ENCODE results near the gene ZBTB24. TPM values are rescaled to one million over a fixed set of nuclear protein-coding genes. Genes with fewer than 3 reads are reported as not detected.
"Not testable (repeated sequence)": the region's sequence is repeated elsewhere in the genome, so short reads cannot be mapped to it uniquely, and the experiment has no call there.

ZBTB24 gene
- total RNA-seq = 10 to 100 TPM; 14.2 to 15.9 TPM

DNA sequence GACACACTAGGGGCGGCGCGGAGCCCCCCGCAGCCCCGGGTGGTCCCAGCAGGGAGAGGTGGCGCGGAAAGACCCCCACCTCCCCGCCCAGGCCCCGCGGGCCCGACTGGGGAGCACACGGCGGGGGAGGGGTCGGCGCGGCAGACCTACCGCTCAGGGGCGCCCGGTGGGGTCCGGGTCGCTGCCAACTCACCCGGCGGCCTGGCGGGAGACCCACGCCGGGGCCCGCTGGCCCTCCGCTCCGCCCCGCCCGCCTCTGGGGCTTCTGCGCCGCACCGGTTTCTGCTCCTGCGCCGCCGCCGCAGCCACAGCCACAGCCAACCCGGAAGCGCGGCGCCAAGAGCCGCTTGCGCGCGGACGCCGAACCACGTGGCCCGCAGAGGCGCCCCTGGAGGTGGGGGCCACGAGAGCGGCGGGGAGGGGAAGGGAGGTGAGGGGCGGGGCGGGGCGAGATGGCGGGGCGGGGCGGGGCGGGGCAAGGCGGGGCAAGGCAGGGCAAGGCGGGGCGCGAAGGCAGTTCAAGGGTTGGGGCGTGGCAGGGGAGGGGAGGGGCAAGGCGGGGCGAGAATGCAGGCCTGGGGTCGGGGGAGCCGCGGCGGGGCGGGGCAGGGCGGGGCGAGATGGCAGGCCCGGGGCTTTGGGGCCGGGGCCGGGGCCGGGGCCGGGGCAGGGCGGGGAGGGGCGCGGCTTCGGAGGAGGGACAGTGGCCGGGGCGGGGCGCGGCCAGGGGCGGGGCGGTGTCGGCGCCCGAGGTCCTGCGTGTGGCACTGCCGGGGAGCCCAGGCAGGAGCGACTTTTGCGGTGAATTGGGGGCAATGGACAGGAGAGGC lies at the start of gene ZBTB24:
Gene ZBTB24, minus strand, starts transcription at position 315 of the 830 bp plus-strand sequence. CDS start 1,193 bp downstream, outside the sequence.
- Mint-ChIP-seq H3K27ac (peak within 1 kb of the TSS; percentile 67), H3K4me1 (ENCODE audit: low read depth) (peaks cover 68% of the 10 kb centered on the region), H3K9me3 (no peaks in the 10 kb centered on the region), H3K27me3 (ENCODE audit: low read depth) (no peaks in the 10 kb centered on the region), H3K4me3 (peak within 1 kb of the TSS; percentile 88 to 90), H3K36me3 (ENCODE audit: insufficient read depth in 2 of 2) (peaks cover 7 to 18% of the 10 kb centered on the region in 2 donors)
- ATAC-seq (replicated peaks in 1 of 2) (peak; percentile 83 to 86), DNase-seq (peak; percentile 92 to 93)

DNA sequence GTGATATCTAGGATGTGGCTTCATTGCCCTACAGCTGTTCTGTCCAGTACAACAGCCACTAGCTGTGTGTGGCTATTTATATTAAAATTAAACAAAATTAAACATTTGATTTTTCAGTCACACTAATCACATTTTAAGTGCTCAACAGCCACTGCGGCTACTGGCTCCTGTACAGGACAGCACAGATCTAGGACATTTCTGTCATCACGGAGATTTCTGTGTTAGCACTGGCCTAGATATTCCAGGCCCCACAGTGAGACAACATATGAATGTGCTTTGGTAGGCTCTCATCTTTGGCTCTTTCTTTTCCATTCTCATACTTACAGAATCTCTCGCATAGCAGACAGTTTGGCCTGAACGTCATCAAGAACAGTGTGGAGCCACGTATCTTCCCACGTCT lies 48.4 kb upstream of the ZBTB24 start:
- no peak overlapping the region for H3K4me3 Mint-ChIP-seq
- no peak overlapping the region for H3K27ac Mint-ChIP-seq
- H3K4me1 Mint-ChIP-seq (ENCODE audit: low read depth) = peaks cover 5% of the 10 kb centered on the region
- peaks cover 0 to 1% of the 10 kb centered on the region in 2 donors for H3K36me3 Mint-ChIP-seq (ENCODE audit: insufficient read depth in 2 of 2)
- H3K27me3 Mint-ChIP-seq (ENCODE audit: low read depth) = no peaks in the 10 kb centered on the region
- no peaks in the 10 kb centered on the region for H3K9me3 Mint-ChIP-seq
- ATAC-seq (replicated peaks in 1 of 2) (no peak), DNase-seq (no peak)

DNA sequence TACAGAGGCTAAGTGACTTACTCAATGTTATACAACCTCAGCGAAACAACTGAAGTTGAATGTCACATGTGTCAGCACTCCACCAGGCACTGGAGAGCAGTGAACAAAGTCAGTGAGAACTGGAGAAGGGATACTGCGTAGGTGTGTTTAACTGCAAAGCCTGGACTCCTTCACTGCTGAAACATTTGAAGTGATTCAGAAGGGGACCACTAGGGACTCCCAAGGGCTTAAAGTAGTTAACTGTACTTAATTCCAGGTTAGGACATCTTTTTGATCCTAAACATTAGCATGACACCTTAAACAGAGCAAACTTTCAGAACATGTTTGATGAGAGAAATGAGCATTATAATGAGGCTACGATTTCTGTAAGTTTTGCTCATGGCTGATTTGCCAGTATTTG lies 45.0 kb upstream of the ZBTB24 start:
- peaks cover 5% of the 10 kb centered on the region for H3K4me1 Mint-ChIP-seq (ENCODE audit: low read depth)
- no peak for ATAC-seq (replicated peaks in 1 of 2)
- peaks cover 0 to 4% of the 10 kb centered on the region in 2 donors for H3K9me3 Mint-ChIP-seq
- no peak overlapping the region for H3K27ac Mint-ChIP-seq
- no peak for DNase-seq
- H3K36me3 Mint-ChIP-seq (ENCODE audit: insufficient read depth in 2 of 2) = peaks cover 3 to 10% of the 10 kb centered on the region in 2 donors
- H3K27me3 Mint-ChIP-seq (ENCODE audit: low read depth) = no peaks in the 10 kb centered on the region
- no peak overlapping the region for H3K4me3 Mint-ChIP-seq

DNA sequence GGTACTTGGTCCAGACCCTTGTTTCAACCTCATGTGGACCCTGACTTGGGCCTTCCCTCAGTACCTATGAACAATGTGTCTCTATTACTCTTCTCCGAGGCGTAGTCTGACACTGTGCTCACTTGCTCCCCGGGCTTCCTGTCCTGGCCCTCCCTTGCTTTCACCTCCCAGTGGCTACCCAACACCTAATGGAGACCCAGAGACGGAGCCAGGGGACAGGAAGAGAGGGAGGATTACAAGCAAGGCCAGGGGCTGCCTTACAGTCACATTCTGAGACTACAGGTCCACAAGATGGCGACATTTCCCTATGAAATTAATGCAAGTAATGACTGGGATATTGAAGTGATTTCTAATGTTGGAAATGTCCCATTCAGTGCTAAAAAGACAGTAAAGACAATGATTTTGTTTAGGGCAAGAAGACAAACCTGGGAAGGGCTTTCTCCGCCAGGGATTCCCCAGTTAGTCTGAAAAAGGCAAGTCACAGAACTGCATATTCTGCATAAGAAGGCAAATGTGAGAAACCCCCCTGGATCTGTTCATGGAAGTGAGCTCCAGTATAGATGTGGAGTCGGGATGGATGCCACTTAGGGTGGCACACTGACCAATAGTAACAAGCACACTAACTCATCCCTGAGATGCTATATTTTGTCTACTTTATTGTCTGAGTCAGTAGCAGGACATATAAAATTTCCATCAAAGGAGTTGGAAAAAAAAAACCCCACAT lies 44.0 kb upstream of the ZBTB24 start:
- peak; percentile 85 to 87 for ATAC-seq (replicated peaks in 1 of 2)
- no peak overlapping the region for H3K27ac Mint-ChIP-seq
- H3K27me3 Mint-ChIP-seq (ENCODE audit: low read depth) = no peaks in the 10 kb centered on the region
- H3K4me3 Mint-ChIP-seq = no peak overlapping the region
- H3K9me3 Mint-ChIP-seq = peaks cover 0 to 4% of the 10 kb centered on the region in 2 donors
- peaks cover 5% of the 10 kb centered on the region for H3K4me1 Mint-ChIP-seq (ENCODE audit: low read depth)
- peaks cover 3 to 10% of the 10 kb centered on the region in 2 donors for H3K36me3 Mint-ChIP-seq (ENCODE audit: insufficient read depth in 2 of 2)
- peak; percentile 58 to 62 for DNase-seq

DNA sequence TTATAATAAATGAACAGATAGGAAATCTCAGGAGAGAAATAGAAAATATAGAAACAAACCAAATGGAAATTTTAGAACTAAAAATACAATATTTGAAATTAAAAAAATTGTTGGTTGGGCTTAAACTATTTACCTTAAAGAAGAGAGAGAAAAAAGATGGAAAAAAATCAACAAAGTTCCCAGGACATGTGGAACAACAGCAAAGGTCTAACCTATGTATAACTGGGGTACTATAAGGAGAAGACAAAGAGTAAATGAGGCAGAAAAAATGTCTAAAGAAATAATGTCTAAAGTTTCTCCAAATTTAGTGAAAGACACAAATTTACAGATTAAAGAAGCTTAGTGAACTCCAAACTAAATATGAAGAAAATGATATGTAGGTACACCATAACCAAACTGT lies 41.1 kb upstream of the ZBTB24 start:
- H3K4me3 Mint-ChIP-seq = no peak overlapping the region
- DNase-seq (no peak), ATAC-seq (replicated peaks in 1 of 2) (no peak)
- H3K9me3 Mint-ChIP-seq = peaks cover 2 to 6% of the 10 kb centered on the region in 2 donors
- no peaks in the 10 kb centered on the region for H3K27me3 Mint-ChIP-seq (ENCODE audit: low read depth)
- peaks cover 5% of the 10 kb centered on the region for H3K4me1 Mint-ChIP-seq (ENCODE audit: low read depth)
- H3K27ac Mint-ChIP-seq = no peak overlapping the region
- peaks cover 4 to 10% of the 10 kb centered on the region in 2 donors for H3K36me3 Mint-ChIP-seq (ENCODE audit: insufficient read depth in 2 of 2)

DNA sequence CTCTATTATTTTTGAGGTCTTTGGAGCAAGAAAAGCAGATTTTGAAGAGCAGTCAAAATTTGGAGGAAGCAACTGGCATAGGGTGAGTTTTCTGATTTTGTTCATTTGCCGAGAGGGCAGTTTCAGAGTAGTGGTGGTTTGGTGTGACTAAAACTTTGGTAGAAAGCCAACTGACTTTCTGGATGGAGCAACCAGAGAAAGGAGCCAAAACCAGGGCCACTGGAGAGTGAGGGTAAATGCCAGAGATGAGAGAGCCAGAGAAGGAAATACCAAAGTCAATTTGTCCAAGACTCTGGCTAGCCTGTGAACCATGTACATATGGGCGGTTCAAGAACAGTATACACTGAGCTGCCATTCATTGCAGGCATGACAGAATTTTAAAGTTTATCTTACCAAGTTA lies 40.5 kb upstream of the ZBTB24 start:
- DNase-seq (no peak), ATAC-seq (replicated peaks in 1 of 2) (no peak)
- H3K36me3 Mint-ChIP-seq (ENCODE audit: insufficient read depth in 2 of 2) = peaks cover 4 to 10% of the 10 kb centered on the region in 2 donors
- H3K27me3 Mint-ChIP-seq (ENCODE audit: low read depth) = no peaks in the 10 kb centered on the region
- peaks cover 5% of the 10 kb centered on the region for H3K4me1 Mint-ChIP-seq (ENCODE audit: low read depth)
- no peak overlapping the region for H3K27ac Mint-ChIP-seq
- peaks cover 2 to 6% of the 10 kb centered on the region in 2 donors for H3K9me3 Mint-ChIP-seq
- H3K4me3 Mint-ChIP-seq = no peak overlapping the region

DNA sequence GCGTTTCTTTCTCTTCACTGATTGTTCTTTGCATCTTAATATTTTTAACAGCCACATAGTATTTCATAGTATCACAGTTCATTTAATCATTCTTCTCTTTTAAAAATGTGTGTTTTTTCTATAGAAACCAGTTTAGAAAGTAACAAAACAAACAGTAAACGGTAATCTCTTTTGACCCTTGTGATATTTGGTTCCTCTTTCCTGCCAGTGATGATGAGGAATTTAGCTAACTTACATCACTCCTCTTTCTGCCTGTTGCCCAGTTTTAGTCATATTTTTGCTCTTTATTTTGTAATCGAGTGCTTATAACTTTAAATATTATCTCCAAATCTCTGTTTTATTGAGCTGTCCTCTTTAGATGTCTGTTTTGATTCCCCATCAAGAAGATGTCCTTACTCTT lies 38.1 kb upstream of the ZBTB24 start:
- Mint-ChIP-seq H3K4me3 (no peak overlapping the region), H3K4me1 (ENCODE audit: low read depth) (peaks cover 11% of the 10 kb centered on the region), H3K27ac (no peak overlapping the region), H3K27me3 (ENCODE audit: low read depth) (no peaks in the 10 kb centered on the region), H3K9me3 (peaks cover 2 to 8% of the 10 kb centered on the region in 2 donors), H3K36me3 (ENCODE audit: insufficient read depth in 2 of 2) (peaks cover 5 to 12% of the 10 kb centered on the region in 2 donors)
- ATAC-seq (replicated peaks in 1 of 2) (no peak), DNase-seq (no peak)

DNA sequence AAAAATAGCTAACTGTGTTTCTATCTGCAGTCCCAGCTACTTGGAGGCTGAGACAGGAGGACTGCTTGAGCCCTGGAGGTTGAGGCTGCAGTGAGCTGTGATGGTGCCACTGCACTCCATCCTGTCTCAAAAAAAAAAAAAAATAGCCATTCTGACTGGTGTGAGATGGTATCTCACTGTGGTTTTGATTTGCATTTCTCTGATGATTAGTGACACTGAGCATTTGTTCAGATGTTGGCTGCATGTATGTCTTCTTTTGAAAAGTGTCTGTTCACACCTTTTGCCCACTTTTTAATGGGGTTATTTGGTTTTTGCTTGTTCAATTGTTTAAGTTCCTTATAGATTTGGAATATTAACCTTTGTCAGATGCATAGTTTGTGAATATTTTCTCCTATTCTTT lies 36.6 kb upstream of the ZBTB24 start:
- H3K9me3 Mint-ChIP-seq; H3K27me3 Mint-ChIP-seq (ENCODE audit: low read depth); DNase-seq; H3K27ac Mint-ChIP-seq; H3K4me3 Mint-ChIP-seq: not testable (repeated sequence)
- Mint-ChIP-seq H3K4me1 (ENCODE audit: low read depth) (peaks cover 25% of the 10 kb centered on the region), H3K36me3 (ENCODE audit: insufficient read depth in 2 of 2) (peaks cover 5 to 12% of the 10 kb centered on the region in 2 donors)
- peak in 1 of 2 donors; percentile 49 for ATAC-seq (replicated peaks in 1 of 2)

DNA sequence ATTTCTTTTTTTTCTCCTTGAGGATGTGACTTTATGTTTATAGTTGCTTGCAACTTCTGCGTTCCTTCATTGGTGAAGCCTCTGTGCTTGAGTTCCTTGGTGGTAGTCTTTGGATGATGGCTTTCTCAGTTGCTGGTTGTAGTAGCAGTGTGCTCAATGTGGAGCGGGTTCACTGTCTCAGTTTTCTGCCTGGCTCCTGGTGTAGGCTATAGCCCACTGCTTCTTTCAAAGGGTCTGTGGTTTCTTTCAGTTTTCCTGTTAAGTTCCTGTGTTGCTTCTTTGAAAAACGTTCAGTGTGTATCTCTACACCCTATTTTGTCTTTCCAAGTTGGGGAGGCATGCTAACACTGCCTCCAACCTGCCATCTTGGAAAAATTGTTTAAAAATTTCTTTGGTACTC lies 33.9 kb upstream of the ZBTB24 start:
- peak overlapping the region; percentile 65 to 78 for H3K4me3 Mint-ChIP-seq
- no peaks in the 10 kb centered on the region for H3K27me3 Mint-ChIP-seq (ENCODE audit: low read depth)
- peaks cover 2 to 3% of the 10 kb centered on the region in 2 donors for H3K36me3 Mint-ChIP-seq (ENCODE audit: insufficient read depth in 2 of 2)
- no peak for ATAC-seq (replicated peaks in 1 of 2)
- H3K4me1 Mint-ChIP-seq (ENCODE audit: low read depth) = peaks cover 39% of the 10 kb centered on the region
- no peak for DNase-seq
- H3K27ac Mint-ChIP-seq = peak overlapping the region; percentile 83
- H3K9me3 Mint-ChIP-seq = peaks cover 2 to 4% of the 10 kb centered on the region in 2 donors

DNA sequence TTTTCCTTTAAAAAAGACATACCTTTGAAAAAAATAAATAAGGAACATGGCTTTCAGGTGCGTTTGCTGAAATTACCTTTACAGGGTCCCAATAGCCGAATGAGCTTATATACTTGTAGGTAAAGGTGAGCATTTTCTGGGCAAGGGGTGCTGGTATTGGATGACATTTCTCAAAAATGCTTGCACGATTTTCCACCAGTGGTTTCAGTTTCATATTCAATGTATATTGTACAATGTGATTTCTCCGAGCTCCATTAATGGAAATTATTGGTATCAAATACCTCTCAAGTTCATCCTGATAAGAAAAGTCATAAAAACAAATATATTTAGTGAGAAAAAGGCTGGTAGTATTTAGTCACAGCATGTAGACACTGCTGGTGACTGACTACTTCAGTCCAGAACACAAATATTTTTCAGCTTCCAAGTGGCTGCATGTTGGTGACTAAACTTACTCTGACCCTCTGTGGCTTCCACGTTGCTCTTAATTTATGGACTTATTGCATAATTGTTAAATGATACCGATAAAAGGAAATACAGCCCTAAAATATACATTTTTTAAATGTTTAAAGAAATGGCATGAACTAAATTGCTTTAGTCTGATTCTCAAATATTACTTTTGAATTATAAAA lies 32.9 kb upstream of the ZBTB24 start:
- peaks cover 39% of the 10 kb centered on the region for H3K4me1 Mint-ChIP-seq (ENCODE audit: low read depth)
- ATAC-seq (replicated peaks in 1 of 2) (peak; percentile 40 to 44), DNase-seq (no peak)
- H3K36me3 Mint-ChIP-seq (ENCODE audit: insufficient read depth in 2 of 2) = peaks cover 2 to 3% of the 10 kb centered on the region in 2 donors
- peaks cover 2 to 4% of the 10 kb centered on the region in 2 donors for H3K9me3 Mint-ChIP-seq
- no peaks in the 10 kb centered on the region for H3K27me3 Mint-ChIP-seq (ENCODE audit: low read depth)
- peak overlapping the region; percentile 83 for H3K27ac Mint-ChIP-seq
- peak overlapping the region; percentile 65 to 78 for H3K4me3 Mint-ChIP-seq

DNA sequence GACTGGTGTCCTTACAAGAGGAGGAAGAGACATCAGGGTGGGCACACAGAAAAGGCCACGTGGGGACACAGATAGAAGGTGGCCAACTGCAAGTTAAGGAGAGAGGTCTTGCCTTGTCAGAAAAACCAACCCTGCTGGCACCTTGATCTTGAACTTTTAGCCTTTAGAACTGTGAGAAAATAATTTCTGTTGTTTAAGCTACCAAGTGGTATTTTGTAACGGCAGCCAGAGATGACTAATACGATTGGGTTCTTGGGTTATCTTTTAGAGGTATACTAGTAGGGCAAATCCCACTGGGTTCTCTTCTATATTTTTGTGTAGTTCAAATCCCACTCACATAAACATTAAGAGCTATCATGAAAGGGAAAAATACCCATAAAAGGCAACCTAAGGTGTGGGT lies 31.9 kb upstream of the ZBTB24 start:
- peak overlapping the region; percentile 47 for H3K27ac Mint-ChIP-seq

DNA sequence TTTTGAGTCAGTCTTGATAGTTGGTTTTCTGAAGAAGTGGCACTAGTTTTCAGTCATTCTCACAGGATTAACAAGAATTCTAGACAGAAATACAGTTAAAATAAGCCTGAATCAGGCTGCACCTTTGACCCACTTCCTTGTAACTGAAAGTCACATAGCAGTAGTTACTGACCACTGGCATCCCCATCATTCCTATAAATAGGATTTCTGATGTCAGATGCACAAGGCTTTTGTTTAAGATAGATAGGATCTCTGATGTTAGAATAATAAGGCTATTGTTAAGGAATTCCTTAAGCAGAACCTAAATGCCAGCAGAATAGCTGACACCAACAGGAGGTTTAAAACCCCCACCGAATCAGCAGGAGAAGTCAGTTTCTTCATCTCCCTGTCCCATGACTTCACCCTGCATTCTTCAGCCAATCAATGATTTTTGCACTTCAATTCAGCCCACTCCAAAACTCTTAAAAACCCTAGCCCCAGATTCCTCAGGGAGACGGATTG lies 30.6 kb upstream of the ZBTB24 start:
- peaks cover 39% of the 10 kb centered on the region for H3K4me1 Mint-ChIP-seq (ENCODE audit: low read depth)
- H3K4me3 Mint-ChIP-seq = no peak overlapping the region
- peak in 1 of 2 donors; percentile 22 for ATAC-seq (replicated peaks in 1 of 2)

More for the DNA sequence above, 31.9 kb upstream of the ZBTB24 start:
- DNase-seq (no peak), ATAC-seq (replicated peaks in 1 of 2) (peak in 1 of 2 donors; percentile 18)
- H3K36me3 Mint-ChIP-seq (ENCODE audit: insufficient read depth in 2 of 2) = peaks cover 1 to 4% of the 10 kb centered on the region in 2 donors
- H3K9me3 Mint-ChIP-seq = peaks cover 0 to 2% of the 10 kb centered on the region in 2 donors
- H3K27me3 Mint-ChIP-seq (ENCODE audit: low read depth) = no peaks in the 10 kb centered on the region
- peaks cover 39% of the 10 kb centered on the region for H3K4me1 Mint-ChIP-seq (ENCODE audit: low read depth)
- H3K4me3 Mint-ChIP-seq = peak overlapping the region; percentile 65 to 78

More for the DNA sequence above, 30.6 kb upstream of the ZBTB24 start:
- Mint-ChIP-seq H3K36me3 (ENCODE audit: insufficient read depth in 2 of 2) (peaks cover 1 to 4% of the 10 kb centered on the region in 2 donors), H3K27ac (no peak overlapping the region), H3K27me3 (ENCODE audit: low read depth) (no peaks in the 10 kb centered on the region), H3K9me3 (peaks cover 0 to 2% of the 10 kb centered on the region in 2 donors)
- DNase-seq = no peak

Data from activated T-cell treated with anti-CD3 and anti-CD28 coated beads, Interleukin-2, amount 50 U/mL, for 72 hours (primary cell).